HG03457 (cell line): ENCODE data around the gene SPTBN5.

Source experiments
- ATAC-seq: cut with Tn5 transposase; IDR thresholded peaks from one replicate; pipeline ENCODE4 v1.9.1; 2021; ENCODE audit warnings: moderate number of reproducible peaks; ENCODE audit not compliant: unreplicated experiment

The SPTBN5 gene

GRCh38 chr15:41926185-41927056, 32.6 kb upstream of the SPTBN5 start:
- ATAC-seq: no peak

DNA sequence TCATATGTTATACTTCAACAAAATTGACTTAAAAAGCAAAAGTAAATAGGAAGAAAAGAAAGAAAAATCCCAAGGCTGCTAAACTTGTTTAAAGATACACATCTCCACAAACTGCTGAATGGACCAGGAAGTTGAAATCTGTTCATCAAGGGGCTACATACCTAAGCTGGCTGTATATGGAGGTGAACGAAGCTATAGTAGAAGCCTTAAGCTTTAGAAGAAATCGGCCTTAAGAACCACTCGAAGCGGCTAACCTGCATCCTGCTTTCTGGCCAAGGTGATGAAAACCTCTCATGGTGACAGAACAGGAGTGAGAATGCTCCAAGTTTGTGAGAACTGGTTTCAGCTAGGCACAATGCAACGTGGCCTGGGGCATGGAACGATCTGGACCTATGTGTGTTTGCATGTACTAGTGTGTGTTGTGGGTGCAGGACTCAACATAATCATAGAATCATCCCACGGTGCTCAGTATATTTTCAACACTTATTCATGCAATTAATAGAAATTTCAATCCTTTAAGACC, 31.3 kb upstream of the SPTBN5 start:
- no peak for ATAC-seq

DNA sequence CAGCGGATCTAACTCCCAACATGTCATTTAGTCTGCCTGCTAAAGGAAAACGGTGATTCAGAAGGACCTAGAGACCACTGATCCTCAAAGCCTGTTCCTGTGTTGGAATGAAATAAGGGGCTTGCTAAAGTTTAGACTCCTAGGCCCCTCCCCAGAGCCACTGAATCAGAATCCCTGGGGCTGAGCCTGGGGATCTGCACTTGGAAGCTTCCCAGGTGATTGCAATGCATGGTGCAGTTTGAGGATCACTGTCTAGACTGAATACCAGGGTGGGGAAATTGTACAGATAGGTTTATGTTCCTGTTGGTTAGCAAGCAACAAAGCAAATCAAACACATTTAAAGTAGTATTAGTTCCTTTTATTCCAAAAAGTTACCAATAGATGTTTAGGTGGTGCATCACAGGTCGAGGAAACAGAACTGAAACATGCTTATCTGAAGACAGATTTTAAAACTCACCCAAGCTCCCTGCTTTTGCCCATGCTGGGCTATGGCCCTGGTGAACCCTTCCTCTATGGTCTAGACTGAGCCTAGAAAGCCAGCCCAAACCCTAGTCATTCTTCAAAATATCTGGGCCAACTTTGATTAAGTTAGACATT, 29.6 kb upstream of the SPTBN5 start:
- no peak for ATAC-seq

DNA sequence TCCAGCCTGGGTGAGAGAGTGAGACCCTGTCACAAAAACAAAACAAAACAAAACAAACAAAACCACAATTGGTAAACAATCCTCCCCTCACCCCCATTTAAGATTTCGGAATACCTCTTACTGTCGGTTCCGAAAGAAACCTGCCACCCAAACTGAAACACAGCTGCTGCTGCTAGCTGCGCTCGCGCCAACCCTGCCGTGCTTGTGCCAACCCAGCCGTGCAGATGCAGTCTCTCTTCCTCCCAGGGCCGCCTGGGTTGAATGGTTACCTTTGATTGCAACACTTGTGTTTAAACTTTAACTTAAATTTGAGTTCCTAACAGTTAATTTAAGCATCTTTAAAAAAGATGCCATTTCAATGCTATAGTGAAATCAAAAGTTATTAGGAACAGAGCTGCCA, 28.5 kb upstream of the SPTBN5 start:
- ATAC-seq: no peak

DNA sequence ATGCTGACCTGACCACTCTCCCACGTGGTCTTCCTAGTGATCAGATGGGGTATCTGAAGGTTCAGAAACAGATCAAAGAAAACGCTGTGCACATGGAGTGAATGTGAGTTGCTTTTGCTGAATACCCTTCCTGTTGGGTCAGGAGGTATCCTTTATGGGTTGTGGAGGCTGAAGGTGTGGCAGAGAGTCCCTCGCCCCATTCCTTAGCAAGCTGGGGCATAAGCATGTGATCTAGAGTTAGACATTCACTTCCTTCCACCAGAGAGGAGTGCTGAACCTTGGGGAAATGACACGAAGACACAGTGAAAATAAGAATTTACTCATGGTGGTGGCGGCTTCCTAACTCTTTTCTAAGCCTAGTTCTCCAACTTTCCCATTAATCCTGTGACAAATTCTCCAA, 27.8 kb upstream of the SPTBN5 start:
- ATAC-seq: no peak

- no peak for ATAC-seq
These were observed 27.3 kb upstream of the SPTBN5 start for GRCh38 chr15:41921167-41921566.

DNA sequence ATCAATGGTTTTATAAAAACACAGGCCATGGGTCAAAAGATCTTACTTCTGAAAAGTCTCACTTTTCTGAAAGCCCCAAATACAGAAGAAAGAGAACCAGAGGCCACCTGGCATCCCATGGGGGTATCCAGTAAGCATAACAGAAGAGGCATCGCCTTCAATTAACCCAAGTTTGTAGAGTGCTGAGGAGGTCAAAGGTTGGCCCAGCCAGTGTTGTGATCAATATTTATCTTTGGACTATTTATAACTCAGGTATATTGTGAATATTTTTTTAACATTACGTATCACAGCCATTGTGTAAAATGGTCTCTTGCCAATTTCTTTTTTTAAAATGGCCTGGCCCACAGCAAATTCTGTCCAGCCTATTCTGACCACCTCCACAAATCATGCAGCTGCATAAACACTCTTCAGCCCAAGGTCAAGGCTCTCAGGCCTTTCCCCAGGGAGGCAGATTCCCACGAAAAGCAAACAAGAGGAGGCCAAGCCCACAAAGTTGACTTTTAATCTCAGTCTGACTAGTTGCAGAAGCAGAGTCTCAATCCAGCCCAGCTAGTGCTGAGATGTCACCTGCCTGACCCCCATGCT, 26.2 kb upstream of the SPTBN5 start:
- no peak for ATAC-seq

- no peak for ATAC-seq
These were observed 25.5 kb upstream of the SPTBN5 start for GRCh38 chr15:41919201-41919820.

DNA sequence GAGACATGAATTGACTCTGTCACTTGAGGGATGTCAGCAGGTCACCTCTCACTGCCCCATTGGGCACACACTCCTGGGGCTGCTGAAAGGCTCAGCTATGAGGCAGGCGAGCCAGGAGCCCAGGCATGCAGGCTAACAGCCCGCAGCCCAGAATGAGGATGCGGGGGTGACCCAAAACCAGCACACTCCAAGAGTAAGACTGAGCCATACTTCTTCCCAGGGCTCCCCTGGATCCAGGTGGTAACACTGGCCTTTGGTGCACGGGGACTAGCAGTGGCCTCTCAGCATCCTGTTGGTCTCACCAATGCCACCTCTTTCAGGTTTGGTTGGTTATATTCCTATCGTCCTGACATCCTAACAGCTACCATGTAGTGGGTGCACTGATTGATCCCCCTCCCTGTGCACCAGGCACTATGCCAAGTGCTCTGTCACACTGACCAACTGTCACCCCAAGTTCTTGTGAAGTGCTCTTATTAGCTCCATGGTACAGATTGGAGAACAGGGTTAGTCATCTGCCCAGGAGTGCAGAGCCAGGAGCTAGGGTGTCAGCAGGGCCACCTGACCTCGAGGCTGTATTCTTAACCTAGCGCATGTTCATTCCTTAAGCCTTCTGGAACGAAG, 24.8 kb upstream of the SPTBN5 start:
- ATAC-seq: no peak

GRCh38 chr15:41917767-41918430, 24.0 kb upstream of the SPTBN5 start:
- no peak for ATAC-seq

DNA sequence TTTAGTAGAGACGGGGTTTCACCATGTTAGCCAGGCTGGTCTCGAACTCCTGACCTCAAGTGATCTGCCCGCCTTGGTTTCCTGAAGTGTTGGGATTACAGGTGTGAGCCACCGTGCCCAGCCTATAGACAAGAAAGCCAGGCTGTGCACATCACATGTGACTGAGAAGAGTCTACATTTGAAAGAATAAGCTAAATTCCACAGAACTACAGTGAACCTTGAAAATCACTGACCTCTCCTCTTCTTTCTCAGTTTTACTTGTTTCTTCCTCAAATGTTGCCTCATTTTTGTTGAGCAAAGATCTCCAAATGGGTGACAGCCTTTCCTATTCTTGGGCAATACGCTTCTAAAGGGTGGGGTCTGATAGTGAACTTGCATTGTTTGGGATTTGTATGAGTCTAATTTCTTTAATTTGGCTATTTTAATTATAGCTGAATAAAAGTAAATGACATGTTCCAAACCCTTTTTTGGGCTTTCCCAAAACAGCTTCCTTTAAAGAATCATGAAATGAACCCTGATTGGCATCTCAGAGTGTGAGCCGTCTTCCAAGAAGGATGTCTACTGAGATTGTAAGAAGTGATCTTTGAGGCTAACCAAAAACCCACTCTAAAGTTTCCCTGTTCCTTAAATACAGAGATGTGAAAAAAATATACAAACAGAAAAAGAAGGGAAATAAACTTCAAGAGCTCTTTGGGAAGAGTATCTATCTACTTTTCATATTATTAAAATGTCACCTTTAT, 21.6 kb upstream of the SPTBN5 start:
- ATAC-seq: no peak

DNA sequence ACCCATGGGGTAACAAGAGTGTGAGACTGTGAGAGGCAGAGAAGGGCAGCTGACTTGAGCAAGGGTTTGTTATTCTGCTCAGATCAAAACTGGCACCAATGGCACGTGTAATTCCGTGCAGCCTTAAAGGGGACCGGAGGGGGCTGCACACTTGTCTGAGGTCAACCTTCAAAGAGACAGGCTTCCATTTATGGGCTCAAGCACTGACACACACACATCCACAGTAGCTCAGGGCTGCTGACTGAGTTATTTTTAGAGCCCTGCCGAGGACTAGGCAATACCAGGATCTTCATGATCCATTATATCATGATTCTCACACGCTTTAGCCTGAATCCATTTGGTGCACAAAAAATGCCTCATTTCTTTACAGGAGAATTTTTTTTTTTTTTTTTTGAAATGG, 20.6 kb upstream of the SPTBN5 start:
- no peak for ATAC-seq

DNA sequence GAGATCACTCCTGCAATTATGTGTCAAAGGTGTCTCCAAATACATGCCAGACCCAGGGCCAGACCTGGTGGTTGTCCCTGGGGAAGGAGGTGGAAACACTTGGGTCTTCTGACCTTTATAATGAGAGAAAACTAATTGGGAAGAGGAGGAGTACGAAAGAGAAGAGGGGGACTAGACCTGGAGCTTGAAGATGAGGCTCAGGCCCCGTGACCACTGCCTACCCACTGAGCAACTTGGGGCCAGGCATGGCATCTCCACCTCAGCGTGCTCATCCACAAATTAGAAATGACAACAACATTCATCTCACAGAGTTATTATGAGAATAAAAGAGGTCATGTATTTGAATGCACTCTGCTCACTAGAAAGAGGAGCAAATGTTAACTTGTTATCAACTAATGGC, 19.4 kb upstream of the SPTBN5 start:
- no peak for ATAC-seq

DNA sequence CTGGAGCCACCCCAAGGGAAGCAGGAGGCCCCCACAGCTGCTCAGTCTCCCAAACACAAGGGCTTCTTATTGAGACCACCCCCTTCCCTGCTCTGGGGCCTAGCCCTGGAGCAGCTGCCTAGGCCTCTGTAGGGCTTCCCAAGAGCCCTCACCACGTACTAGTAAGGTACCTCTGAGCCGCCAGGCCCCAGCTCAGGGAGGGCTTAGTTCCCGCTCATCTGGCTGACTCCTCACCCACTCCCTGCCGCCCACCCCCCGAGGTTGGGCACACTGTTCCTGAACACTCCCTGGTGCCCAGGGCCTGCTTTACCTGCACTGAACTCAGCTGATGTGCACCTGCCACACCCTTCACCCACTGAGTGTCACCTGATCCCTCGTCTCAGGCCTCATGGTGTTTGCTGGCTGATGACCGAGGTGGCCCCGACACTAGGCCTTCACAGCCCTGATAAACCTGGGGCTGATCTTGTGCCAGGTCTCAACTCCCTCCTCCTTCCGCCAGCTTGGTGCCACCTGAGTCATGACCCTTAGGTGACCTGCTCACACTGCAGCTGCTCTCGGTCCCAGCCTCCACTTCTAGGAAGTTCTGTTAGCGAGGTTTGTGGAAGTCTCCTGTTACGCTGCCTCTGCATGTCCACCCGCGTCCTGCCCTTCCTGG, 18.0 kb upstream of the SPTBN5 start:
- no peak for ATAC-seq

DNA sequence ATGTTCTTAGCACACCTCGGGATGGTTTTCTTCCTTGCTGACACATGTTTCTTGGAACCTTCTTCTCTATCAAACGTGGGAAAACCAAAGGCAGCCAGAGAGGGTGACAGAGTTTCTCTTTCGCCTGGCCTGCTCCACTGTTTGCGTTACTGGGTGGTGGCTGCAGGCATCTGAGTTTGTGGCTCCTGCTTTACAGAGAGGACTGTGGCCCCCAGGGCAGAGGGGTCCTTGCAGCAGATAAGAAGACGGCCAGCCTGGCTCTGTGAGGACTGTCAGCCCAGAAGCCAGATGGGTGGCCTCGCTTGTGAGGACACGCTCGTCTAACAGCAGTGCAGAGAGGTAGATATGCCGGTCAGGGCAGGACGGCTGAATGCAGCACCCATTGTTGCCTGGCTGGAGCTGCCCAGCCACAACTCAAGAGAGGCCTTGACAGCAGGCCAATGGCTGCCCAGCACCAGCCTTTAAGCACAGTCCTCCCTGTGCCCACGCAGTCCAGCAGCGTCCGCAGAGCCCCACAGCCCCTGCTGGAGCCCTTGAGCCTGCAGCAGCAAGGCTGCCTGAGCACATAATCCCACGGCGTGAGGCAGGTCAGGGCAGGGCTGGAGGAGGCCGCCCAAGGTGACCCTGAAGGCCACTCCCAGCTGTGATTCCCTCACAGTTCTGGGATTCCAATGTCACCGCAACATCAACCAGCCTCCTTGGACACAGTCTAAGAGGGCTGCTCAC, 15.0 kb upstream of the SPTBN5 start:
- no peak for ATAC-seq

- ATAC-seq: no peak
These were observed 13.3 kb upstream of the SPTBN5 start for GRCh38 chr15:41907141-41907540.

DNA sequence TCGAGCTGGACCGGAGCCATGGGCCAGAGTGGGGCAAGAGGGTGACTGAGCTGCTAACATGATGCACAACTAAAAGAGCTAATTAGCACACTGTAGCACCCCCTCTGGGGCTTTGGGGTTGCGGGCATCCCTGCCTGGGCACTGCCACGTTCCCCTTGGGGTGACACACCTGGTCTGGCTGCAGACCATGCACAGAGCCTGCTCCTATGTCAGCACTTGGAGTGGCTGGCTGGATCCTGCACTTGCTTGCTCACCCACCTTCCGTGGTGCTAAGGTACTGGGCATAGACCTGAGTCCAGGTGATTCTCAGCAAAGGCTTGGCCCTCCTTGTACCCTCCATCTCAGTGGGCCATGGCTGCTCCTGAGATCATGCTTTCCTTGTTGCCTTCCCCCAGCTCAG, 12.8 kb upstream of the SPTBN5 start:
- ATAC-seq: no peak

- no peak for ATAC-seq
These were observed 11.4 kb upstream of the SPTBN5 start for GRCh38 chr15:41905036-41905793.
